IMR-90 (cell line): ENCODE results near the gene MAP2. TPM values are rescaled to one million over a fixed set of nuclear protein-coding genes. Genes with fewer than 3 reads are reported as not detected.

Source experiments
- ATAC-seq: fragments of 200-7000 bp; cut with Tn5 transposase; 2 replicates; pipeline ENCODE4 v1.9.1; 2020; ENCODE audit warnings: low read depth, mild to moderate bottlenecking, moderate library complexity
- BruUV-seq: library from RNA; stranded (reverse); fragments of 400-500 nt; replicated peaks from 2 replicates; lab custom pipeline; 2021; lab: Mats Ljungman, UMichigan
- CTCF ChIA-PET: fragments of 300-600 bp; formaldehyde crosslinking; extraction: SDS; loops from one replicate; lab custom pipeline; 2021; ENCODE audit warnings: antibody characterized with exemption; lab: Yijun Ruan, JAX
- POLR2A ChIA-PET: fragments of 300-600 bp; sonication (Branson Sonifier 250); formaldehyde crosslinking; loops from one replicate; lab custom pipeline; 2022; ENCODE audit warnings: antibody characterized with exemption; ENCODE audit not compliant: unreplicated experiment; lab: Charles Lee
- DNase-seq: peaks from one replicate; pipeline ENCODE4 v3.0.0; 2013
- H2AFZ ChIP-seq: replicated peaks from 2 replicates; pipeline ENCODE3; 2013; ENCODE audit warnings: low read length, mild to moderate bottlenecking; ENCODE audit not compliant: poor library complexity
- H2AK5ac ChIP-seq: 2 replicates; pipeline ENCODE4 v1.6.1; 2013; ENCODE audit warnings: low read depth, low read length, inconsistent platforms
- H2AK9ac ChIP-seq: replicated peaks from 2 replicates; pipeline ENCODE3; 2013; ENCODE audit warnings: mild to moderate bottlenecking, low read depth, low read length, moderate library complexity; ENCODE audit not compliant: poor library complexity
- H2BK120ac ChIP-seq: 2 replicates; pipeline ENCODE4 v1.6.1; 2013; ENCODE audit warnings: low read depth, low read length, inconsistent platforms
- H2BK15ac ChIP-seq: 3 replicates; pipeline ENCODE4 v1.6.1; 2013; ENCODE audit warnings: low read depth, low read length, inconsistent platforms
- H2BK20ac ChIP-seq: 2 replicates; pipeline ENCODE4 v1.6.1; 2013; ENCODE audit warnings: low read depth, mild to moderate bottlenecking, inconsistent platforms, low read length, moderate library complexity
- H2BK5ac ChIP-seq: 2 replicates; pipeline ENCODE4 v1.6.1; 2013; ENCODE audit warnings: mild to moderate bottlenecking, low read depth, low read length, inconsistent platforms; ENCODE audit not compliant: poor library complexity, severe bottlenecking
- H3K14ac ChIP-seq: replicated peaks from 2 replicates; pipeline ENCODE4 v1.6.1; 2013; ENCODE audit warnings: low read depth, low read length, inconsistent platforms
- H3K18ac ChIP-seq: 2 replicates; pipeline ENCODE4 v1.6.1; 2013; ENCODE audit warnings: low read depth, low read length, control low read depth
- H3K23ac ChIP-seq: 2 replicates; pipeline ENCODE4 v1.6.1; 2013; ENCODE audit warnings: low read depth, low read length, inconsistent platforms
- H3K27ac ChIP-seq: 2 replicates; pipeline ENCODE4 v1.5.1; 2013; ENCODE audit warnings: mild to moderate bottlenecking, control low read depth, low read length; ENCODE audit not compliant: insufficient read depth
- H3K27me3 ChIP-seq: 2 replicates; pipeline ENCODE4 v1.6.1; 2013; ENCODE audit warnings: low read length; ENCODE audit not compliant: control insufficient read depth, insufficient read depth
- H3K36me3 ChIP-seq: 2 replicates; pipeline ENCODE4 v1.6.1; 2013; ENCODE audit warnings: low read length, mixed read lengths; ENCODE audit not compliant: control insufficient read depth, insufficient read depth
- H3K4ac ChIP-seq: 2 replicates; pipeline ENCODE4 v1.6.1; 2013; ENCODE audit warnings: low read depth, low read length, inconsistent platforms
- H3K4me1 ChIP-seq: 2 replicates; pipeline ENCODE4 v1.6.1; 2013; ENCODE audit warnings: low read length, mixed read lengths; ENCODE audit not compliant: control insufficient read depth, insufficient read depth
- H3K4me2 ChIP-seq: 2 replicates; pipeline ENCODE4 v1.6.1; 2013; ENCODE audit warnings: low read depth, mild to moderate bottlenecking, control low read depth, low read length, moderate library complexity
- H3K4me3 ChIP-seq: 2 replicates; pipeline ENCODE4 v1.5.1; 2013; ENCODE audit warnings: low read depth, mild to moderate bottlenecking, control low read depth, low read length, moderate library complexity; ENCODE audit not compliant: insufficient read depth
- H3K56ac ChIP-seq: 2 replicates; pipeline ENCODE4 v1.6.1; 2013; ENCODE audit warnings: low read length, inconsistent platforms; ENCODE audit not compliant: insufficient read depth; ENCODE audit errors: extremely low read depth
- H3K79me1 ChIP-seq, 2 experiments: 2 replicates each; pipeline ENCODE4 v1.6.1; 2013; ENCODE audit warnings: low read length in 2 of 2, inconsistent platforms in 1 of 2, low read depth in 1 of 2
- H3K9ac ChIP-seq: 2 replicates; pipeline ENCODE4 v1.6.1; 2013; ENCODE audit warnings: low read depth, low read length, control low read depth
- H3K9me1 ChIP-seq: 2 replicates; pipeline ENCODE4 v1.6.1; 2013; ENCODE audit warnings: low read length, inconsistent platforms; ENCODE audit not compliant: insufficient read depth
- H3K9me3 ChIP-seq: 2 replicates; pipeline ENCODE4 v1.6.1; 2013; ENCODE audit warnings: low read length; ENCODE audit not compliant: control insufficient read depth, insufficient read depth
- H4K20me1 ChIP-seq: 2 replicates; pipeline ENCODE4 v1.6.1; 2013; ENCODE audit warnings: low read length, inconsistent platforms; ENCODE audit not compliant: insufficient read depth
- H4K5ac ChIP-seq: 2 replicates; pipeline ENCODE4 v1.6.1; 2013; ENCODE audit warnings: mild to moderate bottlenecking, low read depth, low read length, control low read depth
- H4K8ac ChIP-seq, 2 experiments: 2 replicates each; pipeline ENCODE4 v1.6.1; 2013; ENCODE audit warnings: low read depth in 2 of 2, low read length in 2 of 2, control low read depth in 1 of 2, inconsistent platforms in 1 of 2
- H4K91ac ChIP-seq: 2 replicates; pipeline ENCODE4 v1.6.1; 2013; ENCODE audit warnings: low read depth, low read length, inconsistent platforms; ENCODE audit not compliant: insufficient read depth
- BHLHE40 ChIP-seq: fragments of 150-350 bp; IDR thresholded peaks from 2 replicates; pipeline ENCODE4 v1.6.1; 2016; ENCODE audit warnings: mild to moderate bottlenecking, low read depth, low read length
- FOS ChIP-seq: fragments of 150-350 bp; IDR thresholded peaks from 2 replicates; pipeline ENCODE4 v1.6.1; 2016; ENCODE audit warnings: low read depth, low read length
- MAFK ChIP-seq: IDR thresholded peaks from 2 replicates; pipeline ENCODE4 v1.6.1; 2012; ENCODE audit warnings: low read depth, low read length, improper control_type of control experiment
- MAZ ChIP-seq: IDR thresholded peaks from 2 replicates; pipeline ENCODE4 v1.6.1; 2012; ENCODE audit warnings: low read depth, mild to moderate bottlenecking, low read length, improper control_type of control experiment, moderate library complexity, borderline replicate concordance
- MXI1 ChIP-seq: IDR thresholded peaks from 2 replicates; pipeline ENCODE4 v1.6.1; 2012; ENCODE audit warnings: low read depth, mild to moderate bottlenecking, low read length, moderate library complexity, borderline replicate concordance
- POLR2A ChIP-seq: IDR thresholded peaks from 2 replicates; pipeline ENCODE4 v1.6.1; 2012; ENCODE audit warnings: mild to moderate bottlenecking, low read depth, low read length
- RAD21 ChIP-seq: IDR thresholded peaks from 2 replicates; pipeline ENCODE4 v1.6.1; 2012; ENCODE audit warnings: low read length, improper control_type of control experiment
- RCOR1 ChIP-seq: IDR thresholded peaks from 2 replicates; pipeline ENCODE4 v1.6.1; 2012; ENCODE audit warnings: mild to moderate bottlenecking, low read length, improper control_type of control experiment; ENCODE audit not compliant: insufficient replicate concordance
- RFX5 ChIP-seq: IDR thresholded peaks from 2 replicates; pipeline ENCODE4 v1.8.0; 2012; ENCODE audit warnings: low read depth, mild to moderate bottlenecking, low read length, moderate library complexity
- dilution Hi-C: fragments of 300-500 bp; cut with HindIII; formaldehyde crosslinking; loops from one replicate; pipeline ENCODE4 v1.14.3; 2018; ENCODE audit warnings: low sequenced_read_pairs; ENCODE audit not compliant: unreplicated experiment
- in situ Hi-C: fragments of 300-500 bp; cut with MboI; formaldehyde crosslinking; loops from 3 replicates; pipeline ENCODE4 v1.14.3; 2019; ENCODE audit warnings: low sequenced_read_pairs, inconsistent platforms, mixed read lengths
- intact Hi-C: fragments of 100-400 bp; cut with micrococcal nuclease; formaldehyde crosslinking; loops from 2 replicates; pipeline ENCODE4 v1.10.0; 2022
- polyA plus RNA-seq, 3 experiments: library from polyadenylated mRNA; depleted of rRNA; stranded (reverse); fragments of >200 nt; gene quantifications; 2 replicates each; pipeline ENCODE4 v1.2.3, GENCODE V29; 2012; ENCODE audit warnings: low replicate concordance in 1 of 3
- total RNA-seq: library from RNA; depleted of rRNA; stranded (reverse); fragments of >200 nt; gene quantifications from 2 replicates; pipeline ENCODE4 v1.2.3, GENCODE V29; 2012
- TF ChIP-seq, protein P1 (sequence below): fragments of 150-350 bp; IDR thresholded peaks from 2 replicates; pipeline ENCODE4 v1.6.1; 2017; ENCODE audit warnings: mild to moderate bottlenecking, antibody characterized with exemption, low read length, low read depth

Gene MAP2
- total and polyA plus RNA-seq, 2 of the 4 experiments (the other 2 are of a cell fraction), result 0.29 to 0.36 TPM

DNA sequence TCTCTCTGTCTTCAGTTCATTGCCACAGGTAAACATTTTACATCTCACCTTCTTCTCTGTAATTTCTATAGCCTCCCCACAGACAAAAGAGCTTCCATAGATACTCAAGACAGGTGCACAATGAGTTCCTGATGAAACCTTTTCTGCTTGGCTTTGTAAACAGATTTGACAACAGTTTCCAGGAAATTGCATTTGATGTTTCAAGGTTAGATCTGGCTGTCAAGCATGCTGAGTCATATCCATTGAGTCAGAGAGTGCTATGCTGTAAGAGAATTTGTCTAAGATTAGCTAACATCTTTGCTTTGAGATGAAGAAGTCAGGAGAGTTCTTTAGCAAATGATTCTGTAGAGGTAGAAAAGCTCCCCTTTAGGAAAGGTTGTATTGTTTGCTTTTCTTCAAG, 40.6 kb upstream of the MAP2 start:
- ChIA-PET POLR2A (no interaction called here), CTCF (no interaction called here)
- DNase-seq (peak; percentile 16), ATAC-seq (no peak)
- Histone ChIP-seq H3K27me3 (no peaks in the 10 kb centered on the region), H3K9me1 (no peaks in the 10 kb centered on the region), H2AFZ (no peak overlapping the region), H3K23ac (no peak overlapping the region), H4K20me1 (no peaks in the 10 kb centered on the region), H3K56ac (no peak overlapping the region), H2BK20ac (no peak overlapping the region), H3K27ac (no peak overlapping the region), H3K4ac (no peak overlapping the region), H2BK15ac (no peak overlapping the region), H2BK5ac (no peak overlapping the region), H3K9ac (no peak overlapping the region), H3K14ac (no peak overlapping the region), H4K5ac (no peak overlapping the region), H4K8ac (no peak overlapping the region), H3K79me1 (no peaks in the 10 kb centered on the region), H3K9me3 (no peaks in the 10 kb centered on the region), H2BK120ac (no peak overlapping the region), H3K18ac (no peak overlapping the region), H4K91ac (no peak overlapping the region), H3K4me1 (no peaks in the 10 kb centered on the region), H3K4me3 (no peak overlapping the region), H2AK9ac (no peak overlapping the region), H2AK5ac (no peak overlapping the region), H3K4me2 (no peak overlapping the region), H3K36me3 (no peaks in the 10 kb centered on the region)
- no TSS peak for BruUV-seq
- dilution Hi-C loops, result no loop called here
- TF ChIP-seq FOS (no peak), MXI1 (no peak), RAD21 (no peak), BHLHE40 (no peak), MAFK (no peak), MAZ (no peak), POLR2A (no peak), RFX5 (no peak), RCOR1 (no peak)
- TF ChIP-seq, protein P1, sequence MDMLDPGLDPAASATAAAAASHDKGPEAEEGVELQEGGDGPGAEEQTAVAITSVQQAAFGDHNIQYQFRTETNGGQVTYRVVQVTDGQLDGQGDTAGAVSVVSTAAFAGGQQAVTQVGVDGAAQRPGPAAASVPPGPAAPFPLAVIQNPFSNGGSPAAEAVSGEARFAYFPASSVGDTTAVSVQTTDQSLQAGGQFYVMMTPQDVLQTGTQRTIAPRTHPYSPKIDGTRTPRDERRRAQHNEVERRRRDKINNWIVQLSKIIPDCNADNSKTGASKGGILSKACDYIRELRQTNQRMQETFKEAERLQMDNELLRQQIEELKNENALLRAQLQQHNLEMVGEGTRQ, result no peak
- intact Hi-C loops, result no loop called here
- in situ Hi-C loops, result no loop called here
